ENCODE data around the gene NDC80.

GRCh38 chr18:2536063-2536462, 35.3 kb upstream of the NDC80 start:
- TF ChIP-seq CTCF (IDR thresholded peaks at IDR 0.05) = no peak
- no peak for TF ChIP-seq POLR2AphosphoS5 (IDR thresholded peaks at IDR 0.05)
- no peak for TF ChIP-seq POLR2A (IDR thresholded peaks at IDR 0.05)
- TF ChIP-seq EP300 (IDR thresholded peaks at IDR 0.05) = no peak
